Measurements from ENCODE around the gene NR4A1.

Gene NR4A1

GRCh38 chr12:52023976-52024688 lies 27.1 kb upstream of the NR4A1 start:
- DNase-seq (ENCODE audit: insufficient read length, low spot score), result no peak
- TF ChIP-seq SPI1 (IDR thresholded peaks at IDR 0.05; ENCODE audit: low read depth, low read length) (no peak), POU2F2 (IDR thresholded peaks at IDR 0.05; ENCODE audit: low read depth, low read length) (no peak), POLR2AphosphoS5 (IDR thresholded peaks at IDR 0.05; ENCODE audit: low read depth, low read length) (no peak), POLR2A (IDR thresholded peaks at IDR 0.05; ENCODE audit: low read depth, low read length) (no peak), TAF1 (IDR thresholded peaks at IDR 0.05; ENCODE audit: low read depth, low read length) (no peak), PAX5 (IDR thresholded peaks at IDR 0.05; ENCODE audit: insufficient read depth, low read length, severe bottlenecking) (no peak)
- FAIRE-seq, result no peak

DNA sequence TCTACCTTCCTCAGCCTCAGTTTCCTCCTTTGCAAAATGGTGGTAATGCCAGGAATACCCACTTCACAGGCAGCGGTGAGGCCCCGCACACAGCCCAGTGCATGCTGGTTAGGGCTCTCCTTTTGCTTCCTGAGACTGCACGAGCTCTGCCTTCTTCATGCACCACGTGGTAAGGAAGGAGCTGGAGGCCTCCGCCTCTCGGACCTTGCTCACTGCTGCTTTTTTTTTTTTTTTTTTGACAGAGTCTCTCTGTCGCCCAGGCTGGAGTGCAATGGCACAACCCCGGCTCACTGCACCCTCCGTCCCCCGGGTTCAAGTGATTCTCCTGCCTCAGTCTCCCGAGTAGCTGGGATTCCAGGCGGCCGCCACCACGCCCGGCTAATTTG lies 26.4 kb upstream of the NR4A1 start:
- TF ChIP-seq PAX5 (IDR thresholded peaks at IDR 0.05; ENCODE audit: insufficient read depth, low read length, severe bottlenecking) (no peak), POU2F2 (IDR thresholded peaks at IDR 0.05; ENCODE audit: low read depth, low read length) (no peak), POLR2AphosphoS5 (IDR thresholded peaks at IDR 0.05; ENCODE audit: low read depth, low read length) (no peak), POLR2A (IDR thresholded peaks at IDR 0.05; ENCODE audit: low read depth, low read length) (no peak), SPI1 (IDR thresholded peaks at IDR 0.05; ENCODE audit: low read depth, low read length) (no peak), TAF1 (IDR thresholded peaks at IDR 0.05; ENCODE audit: low read depth, low read length) (no peak)
- FAIRE-seq, result no peak
- no peak for DNase-seq (ENCODE audit: insufficient read length, low spot score)

DNA sequence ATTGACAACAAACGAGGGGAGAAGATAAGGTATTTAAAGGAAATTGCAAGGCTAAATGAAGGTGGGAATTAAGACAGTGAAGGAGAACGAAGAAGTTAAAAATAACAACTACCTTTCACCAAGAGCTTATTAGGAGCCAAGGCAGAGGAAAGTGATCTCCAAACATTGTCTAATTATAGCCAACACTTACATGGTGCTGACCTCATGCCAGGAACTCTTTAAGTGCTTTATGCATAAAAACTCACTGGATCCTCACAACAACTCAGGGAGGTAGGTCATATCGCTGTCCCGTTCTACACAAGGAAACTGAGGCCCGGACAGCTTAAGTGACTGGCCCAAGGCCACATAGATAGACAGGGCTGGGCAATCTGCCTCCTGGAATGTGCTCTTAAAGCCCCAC lies 25.0 kb upstream of the NR4A1 start:
- DNase-seq (ENCODE audit: insufficient read length, low spot score), result no peak
- TF ChIP-seq POLR2A (IDR thresholded peaks at IDR 0.05; ENCODE audit: low read depth, low read length), result no peak
- TF ChIP-seq POLR2AphosphoS5 (IDR thresholded peaks at IDR 0.05; ENCODE audit: low read depth, low read length), result no peak
- TF ChIP-seq POU2F2 (IDR thresholded peaks at IDR 0.05; ENCODE audit: low read depth, low read length), result no peak
- TF ChIP-seq PAX5 (IDR thresholded peaks at IDR 0.05; ENCODE audit: insufficient read depth, low read length, severe bottlenecking), result no peak
- no peak for TF ChIP-seq TAF1 (IDR thresholded peaks at IDR 0.05; ENCODE audit: low read depth, low read length)
- no peak for TF ChIP-seq SPI1 (IDR thresholded peaks at IDR 0.05; ENCODE audit: low read depth, low read length)

DNA sequence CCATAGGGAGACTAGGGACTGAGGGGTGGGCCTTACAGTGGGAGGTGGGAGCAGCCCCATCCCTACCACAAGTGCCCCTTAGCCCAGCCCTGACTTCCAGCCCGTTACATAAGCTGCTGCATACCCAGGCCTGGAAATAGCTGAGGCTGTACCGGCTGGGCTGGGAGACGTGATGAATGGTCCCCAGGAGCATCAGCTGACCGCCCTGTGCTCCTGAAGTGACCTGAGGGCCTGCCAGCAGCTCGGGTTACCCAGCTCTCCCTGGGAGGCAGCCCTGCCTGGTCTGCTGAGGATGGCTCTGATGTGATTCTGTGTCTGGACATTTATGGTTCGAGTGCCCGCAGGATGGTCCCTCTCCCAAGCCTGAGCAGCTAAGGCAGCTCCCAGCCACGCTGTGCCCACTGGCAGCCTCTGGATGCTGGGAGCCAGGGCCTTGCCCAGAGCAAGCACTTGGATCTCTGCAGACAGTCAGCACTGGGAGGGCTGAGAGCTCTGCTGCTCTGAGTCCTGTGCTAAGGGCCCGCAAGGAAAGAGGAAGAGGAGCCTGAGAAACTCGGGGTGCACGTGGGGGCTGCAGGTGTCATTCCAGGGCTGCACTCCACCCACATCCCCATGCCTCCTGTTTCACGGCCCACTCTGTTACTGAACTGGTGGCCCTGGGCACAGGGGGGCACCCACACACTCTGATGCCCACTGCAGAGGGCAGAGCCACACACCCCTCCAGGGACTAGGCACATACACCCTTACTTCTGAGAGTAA lies 24.0 kb upstream of the NR4A1 start:
- no peak for FAIRE-seq
- DNase-seq (ENCODE audit: insufficient read length, low spot score), result no peak
- no peak for TF ChIP-seq POU2F2 (IDR thresholded peaks at IDR 0.05; ENCODE audit: low read depth, low read length)
- no peak for TF ChIP-seq TAF1 (IDR thresholded peaks at IDR 0.05; ENCODE audit: low read depth, low read length)
- no peak for TF ChIP-seq POLR2AphosphoS5 (IDR thresholded peaks at IDR 0.05; ENCODE audit: low read depth, low read length)
- peak; percentile 82 for TF ChIP-seq SPI1 (IDR thresholded peaks at IDR 0.05; ENCODE audit: low read depth, low read length)
- no peak for TF ChIP-seq PAX5 (IDR thresholded peaks at IDR 0.05; ENCODE audit: insufficient read depth, low read length, severe bottlenecking)
- TF ChIP-seq POLR2A (IDR thresholded peaks at IDR 0.05; ENCODE audit: low read depth, low read length), result no peak

More for the DNA sequence above, 25.0 kb upstream of the NR4A1 start:
- FAIRE-seq, result no peak

DNA sequence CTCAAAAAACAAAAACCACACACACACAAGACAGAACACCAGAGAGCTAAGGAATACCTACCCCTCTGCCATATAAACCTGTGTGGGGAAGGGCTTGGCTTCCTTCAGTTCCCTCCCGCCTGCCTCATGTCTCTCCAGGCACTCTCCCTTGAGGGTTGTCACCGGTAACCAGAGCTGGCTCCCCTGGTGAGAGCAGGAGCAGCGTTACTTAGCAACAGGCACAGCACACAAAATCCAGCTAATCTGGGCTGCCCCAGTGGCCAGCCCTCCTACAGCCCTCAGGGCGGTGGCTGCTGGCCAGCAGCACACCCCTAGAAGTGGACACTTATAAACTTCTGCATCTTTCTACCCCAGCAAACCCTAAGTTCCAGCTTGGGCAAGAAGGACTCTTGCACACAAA lies 21.6 kb upstream of the NR4A1 start:
- DNase-seq (ENCODE audit: insufficient read length, low spot score) (no peak), FAIRE-seq (no peak)

GRCh38 chr12:52032446-52032803 lies 18.8 kb upstream of the NR4A1 start:
- peak; percentile 55 for FAIRE-seq
- no peak for DNase-seq (ENCODE audit: insufficient read length, low spot score)
- TF ChIP-seq POLR2AphosphoS5 (IDR thresholded peaks at IDR 0.05; ENCODE audit: low read depth, low read length) (no peak), POLR2A (IDR thresholded peaks at IDR 0.05; ENCODE audit: low read depth, low read length) (no peak), SPI1 (IDR thresholded peaks at IDR 0.05; ENCODE audit: low read depth, low read length) (no peak), POU2F2 (IDR thresholded peaks at IDR 0.05; ENCODE audit: low read depth, low read length) (no peak), TAF1 (IDR thresholded peaks at IDR 0.05; ENCODE audit: low read depth, low read length) (no peak), PAX5 (IDR thresholded peaks at IDR 0.05; ENCODE audit: insufficient read depth, low read length, severe bottlenecking) (no peak)

More for the DNA sequence above, 21.6 kb upstream of the NR4A1 start:
- no peak for TF ChIP-seq PAX5 (IDR thresholded peaks at IDR 0.05; ENCODE audit: insufficient read depth, low read length, severe bottlenecking)
- TF ChIP-seq TAF1 (IDR thresholded peaks at IDR 0.05; ENCODE audit: low read depth, low read length), result no peak
- no peak for TF ChIP-seq POLR2AphosphoS5 (IDR thresholded peaks at IDR 0.05; ENCODE audit: low read depth, low read length)
- no peak for TF ChIP-seq POU2F2 (IDR thresholded peaks at IDR 0.05; ENCODE audit: low read depth, low read length)
- no peak for TF ChIP-seq POLR2A (IDR thresholded peaks at IDR 0.05; ENCODE audit: low read depth, low read length)
- no peak for TF ChIP-seq SPI1 (IDR thresholded peaks at IDR 0.05; ENCODE audit: low read depth, low read length)

DNA sequence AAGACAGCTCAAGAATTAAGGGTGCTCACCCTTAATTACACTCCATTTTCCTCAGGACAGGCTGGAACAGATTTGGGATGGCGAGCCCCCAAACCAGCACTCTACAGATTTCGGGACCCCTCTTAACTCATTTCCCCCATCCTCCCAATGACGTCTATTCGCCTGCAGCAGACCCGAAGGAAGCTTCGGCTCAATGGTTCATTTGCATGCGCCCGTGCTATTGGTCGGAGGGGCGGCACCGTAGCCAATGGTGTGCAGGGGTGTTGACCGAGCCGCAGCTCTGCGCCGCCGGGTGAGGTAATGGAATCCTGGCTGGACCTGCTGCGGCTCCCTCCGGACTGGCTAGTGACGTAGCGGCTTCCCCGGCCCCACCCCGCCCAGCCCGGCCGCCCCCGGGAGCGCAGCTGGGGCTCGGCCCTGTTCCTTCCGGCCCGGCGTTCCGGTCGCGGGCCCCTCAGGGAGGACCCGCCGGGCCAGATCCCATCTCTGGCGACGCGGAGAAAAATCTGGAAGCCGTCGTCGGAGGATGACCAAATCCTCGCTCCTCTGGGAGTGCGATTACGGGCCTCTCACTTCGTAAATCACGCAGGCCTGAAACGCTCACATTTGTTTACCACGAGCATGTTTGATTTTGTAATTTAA lies 18.3 kb upstream of the NR4A1 start:
- peak; percentile 97 for FAIRE-seq
- peak; percentile 93 for DNase-seq (ENCODE audit: insufficient read length, low spot score)
- no peak for TF ChIP-seq SPI1 (IDR thresholded peaks at IDR 0.05; ENCODE audit: low read depth, low read length)
- TF ChIP-seq TAF1 (IDR thresholded peaks at IDR 0.05; ENCODE audit: low read depth, low read length), result no peak
- peak; percentile 88 for TF ChIP-seq POU2F2 (IDR thresholded peaks at IDR 0.05; ENCODE audit: low read depth, low read length)
- no peak for TF ChIP-seq PAX5 (IDR thresholded peaks at IDR 0.05; ENCODE audit: insufficient read depth, low read length, severe bottlenecking)

- DNase-seq (ENCODE audit: insufficient read length, low spot score), result no peak
- FAIRE-seq, result no peak
- TF ChIP-seq PAX5 (IDR thresholded peaks at IDR 0.05; ENCODE audit: insufficient read depth, low read length, severe bottlenecking), result no peak
Observed at GRCh38 chr12:52033446-52034140, 17.6 kb upstream of the NR4A1 start.

- FAIRE-seq (no peak), DNase-seq (ENCODE audit: insufficient read length, low spot score) (no peak)
- no peak for TF ChIP-seq SPI1 (IDR thresholded peaks at IDR 0.05; ENCODE audit: low read depth, low read length)
Observed at GRCh38 chr12:52035190-52035589, 16.1 kb upstream of the NR4A1 start.

Measured in GM12891 (cell line).